CD14-positive monocyte (primary cell): ENCODE measurements around the gene CHD1. TPM values are rescaled to one million over a fixed set of nuclear protein-coding genes. Genes with fewer than 3 reads are reported as not detected.

ENCODE experiments used
- DNase-seq, 3 donors: peaks; one replicate each; pipeline ENCODE4 v3.0.0-alpha.2; 2011 to 2022
- H2AFZ ChIP-seq: 2 replicates; pipeline ENCODE4 v1.6.0; 2012; ENCODE audit warnings: mild to moderate bottlenecking, low read depth, low read length, inconsistent platforms; ENCODE audit not compliant: insufficient read depth, poor library complexity, severe bottlenecking
- H3K27ac ChIP-seq, 2 donors: 1 replicate in 1 of 2; 2 replicates in 1 of 2; pipeline ENCODE4 v1.5.1; 2012 to 2013; ENCODE audit warnings: low read length in 2 of 2, control low read depth in 1 of 2, inconsistent platforms in 1 of 2, low read depth in 1 of 2, mild to moderate bottlenecking in 1 of 2
- H3K27me3 ChIP-seq, 2 donors: one replicate each; pipeline versions ENCODE4 v1.6.0 to v1.6.1; 2011 to 2013; ENCODE audit warnings: low read length in 2 of 2; ENCODE audit not compliant: control insufficient read depth in 2 of 2, insufficient read depth in 2 of 2
- H3K36me3 ChIP-seq, 2 donors: replicated peaks in 1 of 2; 1 replicate in 1 of 2; 2 replicates in 1 of 2; pipeline versions ENCODE4 v1.5.1 to v1.6.1; 2012 to 2013; ENCODE audit warnings: low read length in 2 of 2, control low read depth in 1 of 2, inconsistent platforms in 1 of 2, mild to moderate bottlenecking in 1 of 2; ENCODE audit not compliant: insufficient read depth in 2 of 2, control insufficient read depth in 1 of 2
- H3K4me1 ChIP-seq, 2 donors: 1 replicate in 1 of 2; 2 replicates in 1 of 2; pipeline versions ENCODE4 v1.5.1 to v1.6.1; 2012 to 2013; ENCODE audit warnings: low read length in 2 of 2, control low read depth in 1 of 2, inconsistent platforms in 1 of 2, mild to moderate bottlenecking in 1 of 2, moderate library complexity in 1 of 2; ENCODE audit not compliant: insufficient read depth in 2 of 2, control insufficient read depth in 1 of 2
- H3K4me2 ChIP-seq: replicated peaks from 2 replicates; pipeline ENCODE3; 2012; ENCODE audit warnings: low read length, moderate library complexity, mild to moderate bottlenecking; ENCODE audit not compliant: poor library complexity, severe bottlenecking; ENCODE audit errors: extremely low read depth
- H3K4me3 ChIP-seq, 3 experiments: fragments of 200-600 bp in 1 of 3; sonication (generic) in 1 of 3; replicated peaks in 1 of 3; 1 replicate in 2 of 3; 2 replicates in 1 of 3; pipeline ENCODE4 v1.5.1; 2011 to 2013; ENCODE audit warnings: low read length in 3 of 3, mild to moderate bottlenecking in 3 of 3, control low read depth in 2 of 3, low read depth in 2 of 3, inconsistent platforms in 1 of 3, moderate library complexity in 1 of 3
- H3K79me2 ChIP-seq: 2 replicates; pipeline ENCODE4 v1.6.0; 2012; ENCODE audit warnings: mild to moderate bottlenecking, control low read depth, inconsistent platforms, low read length, moderate library complexity; ENCODE audit not compliant: insufficient read depth
- H3K9ac ChIP-seq: 2 replicates; pipeline ENCODE4 v1.6.0; 2017; ENCODE audit warnings: low read length, mild to moderate bottlenecking; ENCODE audit not compliant: insufficient read depth, poor library complexity, severe bottlenecking
- H3K9me3 ChIP-seq, 2 donors: replicated peaks in 1 of 2; 1 replicate in 1 of 2; 2 replicates in 1 of 2; pipeline versions ENCODE4 v1.5.1 to v1.6.1; 2012 to 2013; ENCODE audit warnings: low read length in 2 of 2, control low read depth in 1 of 2; ENCODE audit not compliant: control insufficient read depth in 1 of 2, insufficient read depth in 1 of 2
- H4K20me1 ChIP-seq: 2 replicates; pipeline ENCODE4 v1.6.0; 2012; ENCODE audit warnings: mild to moderate bottlenecking, low read length, control low read depth, moderate library complexity; ENCODE audit not compliant: insufficient read depth
- H3K27ac Mint-ChIP-seq, 7 donors: one replicate each; pipeline ENCODE4 v1.8.0; 2020; ENCODE audit warnings: mild to moderate bottlenecking in 7 of 7, mixed read lengths in 7 of 7, moderate library complexity in 6 of 7, inconsistent platforms in 2 of 7
- H3K27me3 Mint-ChIP-seq, 3 donors: one replicate each; pipeline ENCODE4 v1.8.0; 2021 to 2022; ENCODE audit warnings: low read depth in 3 of 3, mild to moderate bottlenecking in 3 of 3, mixed read lengths in 3 of 3, moderate library complexity in 3 of 3, inconsistent platforms in 1 of 3
- H3K36me3 Mint-ChIP-seq, 2 donors: one replicate each; pipeline ENCODE4 v1.8.0; 2020; ENCODE audit warnings: mixed read lengths in 2 of 2, inconsistent platforms in 1 of 2, mild to moderate bottlenecking in 1 of 2
- H3K4me1 Mint-ChIP-seq: one replicate; pipeline ENCODE4 v1.8.0; 2020; ENCODE audit warnings: mild to moderate bottlenecking, mixed read lengths
- H3K4me3 Mint-ChIP-seq, 2 donors: one replicate each; pipeline ENCODE4 v1.8.0; 2020; ENCODE audit warnings: mild to moderate bottlenecking in 2 of 2, mixed read lengths in 2 of 2, moderate library complexity in 1 of 2
- H3K9me3 Mint-ChIP-seq, 7 donors: one replicate each; pipeline ENCODE4 v1.8.0; 2020 to 2022; ENCODE audit warnings: mixed read lengths in 7 of 7, mild to moderate bottlenecking in 6 of 7, moderate library complexity in 6 of 7, inconsistent platforms in 2 of 7
- WGBS: methylation state at CpG from one replicate; pipeline ENCODE4 v1.1.5; 2013; ENCODE audit warnings: missing lambda C conversion rate; ENCODE audit not compliant: insufficient coverage; 5-methylcytosine and 5-hydroxymethylcytosine counted together
- intact Hi-C, 2 donors: fragments of 100-400 bp; cut with micrococcal nuclease; formaldehyde crosslinking; loops; one replicate each; pipeline versions ENCODE4 v1.15.0 to v1.15.1; 2023
- polyA plus RNA-seq, 3 donors: library from polyadenylated mRNA; depleted of rRNA in 1 of 3; unstranded in 2 of 3; stranded (reverse) in 1 of 3; fragments of 300-500 nt in 2 of 3; fragments of >200 nt in 1 of 3; fragmentation: Illumina TruSeq in 2 of 3; gene quantifications; 1 replicate in 2 of 3; 2 replicates in 1 of 3; pipeline ENCODE4 v1.2.3, GENCODE V29; 2012 to 2021
- TF ChIP-seq, protein P1 (sequence below): fragments of 200-600 bp; IDR thresholded peaks from one replicate; pipeline ENCODE4 v1.8.0; 2022; ENCODE audit warnings: antibody characterized with exemption, mild to moderate bottlenecking

The CHD1 gene
- polyA plus RNA-seq, 3 donors: 3.1 to 45.7 (median 6.7) TPM

GRCh38 chr5:98877600-98877999 is 51.2 kb downstream of the CHD1 start:
- H3K9ac ChIP-seq: no peak overlapping the region
- Mint-ChIP-seq H3K9me3 (no peaks in the 10 kb centered on the region), H3K4me3 (no peak overlapping the region), H3K27me3 (no peaks in the 10 kb centered on the region), H3K36me3 (peaks cover 81 to 90% of the 10 kb centered on the region in 2 donors), H3K27ac (peak overlapping the region in 1 of 7 donors; percentile 50), H3K4me1 (peaks cover 2% of the 10 kb centered on the region)
- no peak overlapping the region for H3K4me2 ChIP-seq
- intact Hi-C loops: no loop called here
- H3K27me3 ChIP-seq: no peaks in the 10 kb centered on the region
- WGBS: no CpG with 5 or more reads among the region's 2 CpGs
- H3K27ac ChIP-seq: peak overlapping the region in 1 of 2 donors; percentile 0
- TF ChIP-seq, protein P1, sequence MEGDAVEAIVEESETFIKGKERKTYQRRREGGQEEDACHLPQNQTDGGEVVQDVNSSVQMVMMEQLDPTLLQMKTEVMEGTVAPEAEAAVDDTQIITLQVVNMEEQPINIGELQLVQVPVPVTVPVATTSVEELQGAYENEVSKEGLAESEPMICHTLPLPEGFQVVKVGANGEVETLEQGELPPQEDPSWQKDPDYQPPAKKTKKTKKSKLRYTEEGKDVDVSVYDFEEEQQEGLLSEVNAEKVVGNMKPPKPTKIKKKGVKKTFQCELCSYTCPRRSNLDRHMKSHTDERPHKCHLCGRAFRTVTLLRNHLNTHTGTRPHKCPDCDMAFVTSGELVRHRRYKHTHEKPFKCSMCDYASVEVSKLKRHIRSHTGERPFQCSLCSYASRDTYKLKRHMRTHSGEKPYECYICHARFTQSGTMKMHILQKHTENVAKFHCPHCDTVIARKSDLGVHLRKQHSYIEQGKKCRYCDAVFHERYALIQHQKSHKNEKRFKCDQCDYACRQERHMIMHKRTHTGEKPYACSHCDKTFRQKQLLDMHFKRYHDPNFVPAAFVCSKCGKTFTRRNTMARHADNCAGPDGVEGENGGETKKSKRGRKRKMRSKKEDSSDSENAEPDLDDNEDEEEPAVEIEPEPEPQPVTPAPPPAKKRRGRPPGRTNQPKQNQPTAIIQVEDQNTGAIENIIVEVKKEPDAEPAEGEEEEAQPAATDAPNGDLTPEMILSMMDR: no peak
- no peak for DNase-seq
- no peaks in the 10 kb centered on the region for H3K9me3 ChIP-seq
- peaks cover 98 to 100% of the 10 kb centered on the region in 2 donors for H3K36me3 ChIP-seq
- H2AFZ ChIP-seq: no peak overlapping the region
- peaks cover 88% of the 10 kb centered on the region for H4K20me1 ChIP-seq
- H3K79me2 ChIP-seq: peaks cover 3% of the 10 kb centered on the region
- no peaks in the 10 kb centered on the region for H3K4me1 ChIP-seq
- H3K4me3 ChIP-seq: no peak overlapping the region

GRCh38 chr5:98872674-98873073 is 56.1 kb downstream of the CHD1 start:
- H2AFZ ChIP-seq: no peak overlapping the region
- peaks cover 97 to 100% of the 10 kb centered on the region in 2 donors for H3K36me3 ChIP-seq
- no peaks in the 10 kb centered on the region for H3K9me3 ChIP-seq
- WGBS: no CpG with 5 or more reads among the region's 4 CpGs
- H3K4me1 ChIP-seq: no peaks in the 10 kb centered on the region
- H3K4me3 ChIP-seq: no peak overlapping the region
- H3K27me3 ChIP-seq: no peaks in the 10 kb centered on the region
- H3K27ac Mint-ChIP-seq: no peak overlapping the region
- no peaks in the 10 kb centered on the region for H3K9me3 Mint-ChIP-seq
- H3K79me2 ChIP-seq: peaks cover 3% of the 10 kb centered on the region
- H3K27ac ChIP-seq: no peak overlapping the region
- peaks cover 2% of the 10 kb centered on the region for H3K4me1 Mint-ChIP-seq
- intact Hi-C loops: no loop called here
- H3K27me3 Mint-ChIP-seq: no peaks in the 10 kb centered on the region
- H3K36me3 Mint-ChIP-seq: peaks cover 79 to 88% of the 10 kb centered on the region in 2 donors
- peak in 2 of 3 donors; percentile 5 to 19 for DNase-seq
- TF ChIP-seq, protein P1: no peak
- no peak overlapping the region for H3K4me3 Mint-ChIP-seq
- no peak overlapping the region for H3K4me2 ChIP-seq
- peaks cover 81% of the 10 kb centered on the region for H4K20me1 ChIP-seq
- no peak overlapping the region for H3K9ac ChIP-seq
